GM12873 (cell line): Measurements from ENCODE around the gene CUEDC1.
A peak's percentile ranks its signal among the peaks of the same experiment; 100 is the strongest.

Experiments used
- CTCF ChIP-seq: IDR thresholded peaks from 2 replicates; pipeline ENCODE4 v1.5.1; 2012; ENCODE audit warnings: low read depth, mild to moderate bottlenecking, moderate library complexity, low read length, control low read depth; ENCODE audit not compliant: insufficient read depth; ENCODE audit errors: missing control alignments

CUEDC1 gene

DNA sequence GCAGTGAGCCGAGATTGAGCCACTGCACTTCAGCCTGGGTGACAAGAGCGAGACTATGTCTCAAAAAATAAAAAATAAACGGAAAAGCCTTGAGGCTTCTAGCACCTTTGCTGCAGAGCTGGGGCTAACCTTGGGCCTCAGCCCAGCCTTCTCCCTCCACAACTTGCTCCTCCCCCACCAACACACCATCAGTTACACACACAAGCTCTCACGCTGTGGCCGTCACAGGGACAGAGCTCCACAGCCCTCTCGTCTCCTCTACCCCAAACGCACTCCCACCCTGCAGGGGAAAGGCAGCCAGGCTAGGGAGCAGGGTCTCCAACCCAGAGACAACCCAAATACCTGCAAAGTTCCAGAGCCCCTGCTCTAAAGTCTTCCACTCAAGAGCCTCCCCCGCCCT, 83.3 kb downstream of the CUEDC1 start:
- no peak for TF ChIP-seq CTCF

GRCh38 chr17:57871155-57871554, 84.1 kb downstream of the CUEDC1 start:
- TF ChIP-seq CTCF: no peak

- no peak for TF ChIP-seq CTCF
These were observed 85.0 kb downstream of the CUEDC1 start for GRCh38 chr17:57870283-57870635.

GRCh38 chr17:57869617-57870282, 85.5 kb downstream of the CUEDC1 start:
- TF ChIP-seq CTCF: no peak

- no peak for TF ChIP-seq CTCF
These were observed 86.1 kb downstream of the CUEDC1 start for GRCh38 chr17:57868910-57869616.

GRCh38 chr17:57868007-57868909, 87.0 kb downstream of the CUEDC1 start:
- TF ChIP-seq CTCF: peak; percentile 63

GRCh38 chr17:57867126-57867525, 88.1 kb downstream of the CUEDC1 start:
- no peak for TF ChIP-seq CTCF
